Right forelimb (tissue), 1 donor: ENCODE results near the gene ELMO3.

Experiments used
- DNase-seq: peaks from one replicate; pipeline ENCODE4 v3.0.0-alpha.2; 2018

ELMO3 gene

GRCh38 chr16:67200491-67200890 is 1.6 kb downstream of the ELMO3 start:
- DNase-seq, result no peak

DNA sequence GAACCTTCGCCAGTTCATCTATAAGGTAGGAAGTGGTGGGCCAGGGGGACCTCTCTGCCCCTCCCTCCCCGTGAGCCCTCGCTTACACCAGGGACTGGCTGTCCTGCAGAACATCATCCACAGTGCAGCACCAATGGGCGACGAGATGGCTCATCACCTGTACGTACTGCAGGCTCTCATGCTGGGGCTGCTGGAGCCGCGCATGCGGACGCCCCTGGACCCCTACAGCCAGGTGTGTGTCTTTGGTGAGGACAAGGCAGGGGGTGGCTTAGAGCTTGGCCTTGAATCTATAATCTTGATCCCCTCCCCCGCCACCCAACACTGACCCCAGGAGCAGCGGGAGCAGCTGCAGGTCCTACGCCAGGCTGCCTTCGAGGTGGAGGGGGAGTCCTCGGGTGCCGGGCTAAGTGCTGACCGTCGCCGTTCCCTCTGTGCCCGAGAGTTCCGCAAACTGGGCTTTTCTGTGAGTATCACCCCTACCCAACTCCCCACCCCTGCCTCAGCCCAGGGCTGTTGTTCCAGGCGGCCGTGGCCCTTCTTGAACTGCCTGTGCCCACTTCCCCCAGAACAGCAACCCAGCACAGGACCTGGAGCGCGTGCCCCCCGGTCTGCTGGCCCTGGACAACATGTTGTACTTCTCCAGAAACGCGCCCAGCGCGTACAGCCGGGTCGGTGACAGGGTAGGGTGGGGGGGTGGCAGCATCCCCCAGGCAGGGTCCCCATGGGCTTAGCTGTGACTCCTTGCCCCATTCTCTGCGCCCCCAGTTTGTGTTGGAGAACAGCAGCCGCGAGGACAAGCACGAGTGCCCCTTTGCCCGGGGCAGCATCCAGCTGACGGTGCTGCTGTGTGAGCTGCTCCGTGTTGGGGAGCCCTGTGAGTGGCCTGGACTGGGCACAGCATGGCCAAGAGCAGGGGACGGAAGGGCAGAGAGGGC is 2.7 kb downstream of the ELMO3 start:
- no peak for DNase-seq

- no peak for DNase-seq
These were observed 3.5 kb downstream of the ELMO3 start for GRCh38 chr16:67202426-67202825.

DNA sequence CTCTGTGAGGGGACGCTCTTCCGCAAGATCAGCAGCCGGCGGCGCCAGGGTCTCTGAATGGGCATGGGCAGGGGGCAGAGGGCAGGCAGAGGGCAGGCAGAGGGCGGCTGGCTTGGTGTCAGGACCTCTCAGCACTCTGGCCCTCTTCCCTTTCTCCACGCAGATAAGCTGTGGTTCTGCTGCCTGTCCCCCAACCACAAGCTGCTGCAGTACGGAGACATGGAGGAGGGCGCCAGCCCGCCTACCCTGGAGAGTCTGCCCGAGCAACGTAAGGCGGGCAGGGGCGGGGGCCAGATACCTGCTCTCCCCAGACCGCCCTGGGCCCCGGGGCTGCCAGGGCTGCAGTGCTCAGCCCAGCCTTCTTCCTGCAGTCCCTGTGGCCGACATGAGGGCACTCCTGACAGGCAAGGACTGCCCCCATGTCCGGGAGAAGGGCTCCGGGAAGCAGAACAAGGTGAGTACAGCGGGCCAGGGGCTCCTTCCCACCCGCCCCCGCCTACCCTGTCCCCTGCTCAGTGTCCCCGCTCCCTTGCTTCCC is 4.1 kb downstream of the ELMO3 start:
- DNase-seq, result no peak

DNA sequence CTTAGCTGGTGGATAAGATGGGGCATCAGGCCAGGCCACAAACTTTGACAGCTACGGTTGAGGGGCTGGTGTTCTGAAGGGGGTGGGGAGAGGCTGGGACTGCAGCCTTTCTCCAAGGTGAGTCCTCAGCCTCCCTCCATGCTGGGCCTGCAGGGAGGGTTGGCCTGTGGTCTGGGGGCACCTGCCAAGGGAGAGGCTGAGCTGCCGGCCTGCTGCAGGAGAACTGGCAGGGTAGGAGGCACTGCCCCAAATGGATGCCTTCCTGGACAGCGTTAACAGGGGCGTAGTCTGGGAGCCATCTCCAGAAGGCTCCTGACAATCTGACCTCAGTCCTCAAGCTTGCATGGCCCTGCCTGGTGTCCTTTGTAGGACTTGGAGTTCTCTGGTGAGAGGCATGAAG is 5.1 kb downstream of the ELMO3 start:
- DNase-seq, result no peak

GRCh38 chr16:67206129-67206837 is 7.4 kb downstream of the ELMO3 start:
- no peak for DNase-seq

DNA sequence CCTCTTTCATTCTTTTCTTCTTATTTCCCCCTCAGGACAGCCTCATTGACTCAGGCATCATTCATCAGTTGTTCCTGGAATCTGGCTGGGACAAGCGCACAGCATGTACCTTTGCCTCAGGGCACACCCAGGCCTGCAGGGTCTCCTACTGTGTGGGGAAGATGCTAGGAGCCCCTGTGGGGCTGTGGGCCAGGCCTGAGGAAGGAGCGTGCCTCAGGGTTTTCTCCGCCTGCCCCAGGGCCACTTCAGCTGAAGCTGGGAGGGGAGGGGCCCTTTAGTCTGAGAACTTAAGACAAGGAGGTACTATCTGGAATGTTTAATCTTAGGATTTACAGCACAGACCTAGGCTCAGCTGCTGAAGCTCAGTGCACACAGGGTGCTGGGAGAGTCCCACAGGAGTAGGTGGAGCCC is 7.9 kb downstream of the ELMO3 start:
- no peak for DNase-seq

GRCh38 chr16:67207249-67208091 is 8.5 kb downstream of the ELMO3 start:
- DNase-seq, result no peak

- DNase-seq, result no peak
These were observed 9.4 kb downstream of the ELMO3 start for GRCh38 chr16:67208154-67208896.

- DNase-seq, result no peak
These were observed 10.6 kb downstream of the ELMO3 start for GRCh38 chr16:67209565-67209964.

DNA sequence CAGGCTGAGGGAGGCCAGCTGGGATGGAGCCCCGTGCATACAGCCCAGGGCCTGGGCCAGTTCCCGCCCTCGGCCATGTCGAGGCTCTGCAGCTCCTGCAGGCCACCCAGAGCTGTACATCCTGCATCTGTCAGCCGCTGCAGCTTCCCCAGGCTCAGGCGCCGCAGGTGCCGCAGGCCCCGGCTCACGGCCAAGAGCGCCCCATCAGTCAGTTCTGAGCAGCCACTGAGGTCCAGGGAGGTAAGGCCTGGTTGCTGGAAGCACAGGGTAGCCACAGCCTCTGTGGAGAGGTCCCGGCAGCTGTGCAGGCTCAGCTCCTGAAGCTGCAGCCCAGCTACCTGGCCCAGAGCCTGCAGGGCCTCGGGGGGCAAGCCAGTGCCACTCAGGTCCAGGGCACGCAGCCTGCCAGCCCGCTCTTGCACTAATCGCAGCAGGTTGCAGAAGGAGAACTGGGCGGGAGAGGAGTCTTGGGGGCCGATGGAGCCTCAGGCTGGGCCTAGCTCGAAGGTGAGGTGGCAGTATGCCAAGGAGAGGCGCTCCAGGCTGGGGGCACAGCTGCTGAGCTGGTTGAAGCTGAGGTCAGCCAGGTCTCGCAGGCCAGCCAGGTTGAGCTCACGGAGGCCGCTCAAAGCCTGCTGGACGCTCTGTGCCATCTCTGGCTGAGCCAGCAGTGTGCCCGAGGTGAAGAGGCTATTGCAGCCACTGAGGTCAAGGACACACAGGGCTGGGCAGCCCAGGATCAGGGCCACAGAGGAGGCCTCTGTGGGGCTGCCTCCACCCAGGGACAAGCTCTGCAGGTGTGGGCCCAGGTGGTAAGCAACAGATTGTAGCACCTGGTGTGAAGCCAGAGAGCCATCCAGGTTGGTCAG is 11.4 kb downstream of the ELMO3 start:
- DNase-seq, result no peak

DNA sequence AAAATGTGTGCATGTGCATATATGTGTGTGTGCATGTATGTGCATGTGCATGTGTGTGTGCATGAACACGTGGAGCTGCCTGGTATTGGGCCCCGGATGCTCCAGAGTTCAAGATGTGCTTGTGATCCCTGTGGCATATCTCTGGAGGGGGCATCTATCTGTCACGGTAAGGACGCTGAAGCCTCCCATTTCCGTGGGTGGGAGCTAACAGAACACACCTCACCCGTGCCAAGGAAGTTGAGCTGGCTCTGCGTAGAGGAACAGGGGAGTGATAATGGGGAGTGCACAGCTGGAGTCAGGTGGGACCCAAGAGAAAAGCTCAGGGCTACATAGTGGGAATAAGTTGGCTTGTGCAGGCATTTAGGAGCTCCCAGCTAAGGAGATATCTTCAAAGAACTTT is 12.7 kb downstream of the ELMO3 start:
- no peak for DNase-seq

- DNase-seq, result no peak
These were observed 13.8 kb downstream of the ELMO3 start for GRCh38 chr16:67212766-67213165.

DNA sequence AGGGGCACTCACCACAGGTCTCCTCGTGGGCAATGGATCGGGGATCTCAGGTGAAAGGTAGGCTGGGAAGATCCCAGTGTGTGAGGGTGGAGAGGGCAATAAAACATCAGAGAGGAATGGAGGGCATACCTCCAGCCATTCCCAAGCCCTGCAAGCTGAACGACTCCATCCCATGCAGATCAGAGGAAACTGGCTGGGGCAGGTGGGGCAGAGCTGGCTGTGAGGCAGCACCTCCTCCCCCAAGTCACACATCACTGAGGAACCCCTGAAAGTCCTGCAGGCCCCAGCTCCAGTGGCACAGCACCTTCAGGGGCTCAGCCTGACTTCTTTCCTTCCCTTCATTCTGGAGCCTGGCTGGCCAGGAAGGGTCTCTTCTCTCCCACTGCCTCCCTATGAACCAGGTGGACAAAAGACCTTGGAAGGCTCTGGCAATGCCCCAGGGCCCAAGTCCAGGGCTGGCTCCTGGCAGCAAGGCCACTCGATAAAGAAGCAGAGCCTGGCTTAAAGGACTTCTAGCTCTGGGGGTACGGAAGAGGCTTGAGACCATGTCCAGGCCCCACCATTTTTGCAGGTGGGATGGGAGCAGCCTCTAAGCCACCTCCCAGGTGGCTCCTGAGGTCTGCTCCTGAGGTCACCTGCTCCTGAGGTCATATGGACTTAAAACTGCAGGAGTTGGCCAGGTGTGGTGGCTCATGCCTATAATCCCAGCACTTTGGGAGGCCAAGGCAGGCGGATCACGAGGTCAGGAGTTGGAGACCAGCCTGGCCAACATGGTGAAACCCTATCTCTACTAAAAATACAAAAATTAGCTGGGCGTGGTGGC is 14.5 kb downstream of the ELMO3 start:
- DNase-seq, result no peak

DNA sequence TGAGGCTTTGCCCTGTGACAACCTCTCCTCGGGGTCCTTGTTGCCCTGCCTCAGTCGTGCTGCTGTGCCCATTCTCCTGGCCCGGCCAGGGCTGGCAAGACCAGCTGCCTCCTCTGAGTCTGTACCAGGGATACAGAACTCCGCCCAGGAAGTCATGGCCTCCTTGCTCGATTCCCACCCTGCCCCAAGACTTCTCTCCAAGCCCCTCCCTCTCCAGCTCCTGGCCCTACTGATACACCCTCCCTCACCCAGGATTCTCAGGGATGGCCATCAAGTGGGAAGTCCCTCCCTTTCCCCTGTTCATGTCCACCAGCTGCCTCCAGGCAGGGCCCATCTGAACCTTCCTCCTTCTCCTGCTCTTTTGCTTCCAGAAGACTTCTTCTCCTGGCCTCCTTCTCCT is 16.8 kb downstream of the ELMO3 start:
- no peak for DNase-seq

DNA sequence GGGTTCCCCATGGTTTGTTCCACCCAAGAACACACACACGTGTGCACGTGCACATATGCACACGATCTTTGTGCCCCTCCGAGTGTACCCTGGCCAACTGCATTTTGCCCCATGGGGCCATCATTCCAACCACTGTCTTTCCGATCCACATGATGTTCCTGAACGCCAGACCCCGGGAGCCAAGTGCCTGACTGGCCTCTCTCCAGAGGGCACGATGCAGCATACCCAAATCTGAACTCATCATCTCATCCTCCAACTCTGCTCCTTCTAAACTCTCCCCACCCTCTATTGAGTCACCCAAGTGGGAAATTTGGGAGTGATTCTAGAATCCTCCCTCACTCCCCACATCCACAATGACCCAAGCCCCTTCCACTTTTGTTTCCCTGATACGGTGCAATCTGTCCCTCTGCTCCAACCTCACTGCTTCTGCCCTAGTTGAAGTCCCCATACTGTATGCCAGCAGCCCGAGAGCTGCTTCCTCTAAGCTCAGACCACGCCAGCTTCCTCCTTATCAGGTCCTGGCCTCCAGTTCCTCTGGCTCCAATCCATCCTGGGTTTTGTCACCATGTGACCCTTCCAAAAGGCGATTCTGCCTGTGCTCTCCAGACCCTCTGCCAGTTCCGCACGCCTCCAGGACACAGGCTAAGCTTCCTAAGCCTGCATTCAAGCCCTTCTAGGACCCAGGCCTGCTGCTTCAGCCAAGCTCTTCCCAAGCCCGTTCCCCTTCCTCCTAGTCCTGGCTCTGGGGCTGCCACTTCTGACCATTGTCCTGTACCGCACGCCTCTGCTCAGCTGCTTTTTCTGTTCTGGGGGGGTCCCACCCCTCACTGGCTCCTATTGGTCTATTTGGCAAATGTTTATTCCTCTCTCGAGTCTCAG is 17.9 kb downstream of the ELMO3 start:
- DNase-seq, result no peak

GRCh38 chr16:67223992-67224391 is 25.1 kb downstream of the ELMO3 start:
- no peak for DNase-seq

- no peak for DNase-seq
These were observed 27.4 kb downstream of the ELMO3 start for GRCh38 chr16:67226295-67226803.
